HT1080 (cell line): Measurements from ENCODE around the gene INAFM2. TPM values are rescaled to one million over a fixed set of nuclear protein-coding genes. Genes with fewer than 3 reads are reported as not detected.

Source experiments
- DNase-seq: peaks from one replicate; pipeline ENCODE4 v3.0.0-alpha.2; 2015; ENCODE audit warnings: low read depth
- total RNA-seq: library from RNA; depleted of rRNA; stranded (reverse); fragments of >200 nt; shearing (Covaris generic); gene quantifications from 2 replicates; pipeline ENCODE4 v1.2.3, GENCODE V29; 2014

INAFM2 gene
- total RNA-seq, 1 experiment from 2014 or later = 28.7 TPM

DNA sequence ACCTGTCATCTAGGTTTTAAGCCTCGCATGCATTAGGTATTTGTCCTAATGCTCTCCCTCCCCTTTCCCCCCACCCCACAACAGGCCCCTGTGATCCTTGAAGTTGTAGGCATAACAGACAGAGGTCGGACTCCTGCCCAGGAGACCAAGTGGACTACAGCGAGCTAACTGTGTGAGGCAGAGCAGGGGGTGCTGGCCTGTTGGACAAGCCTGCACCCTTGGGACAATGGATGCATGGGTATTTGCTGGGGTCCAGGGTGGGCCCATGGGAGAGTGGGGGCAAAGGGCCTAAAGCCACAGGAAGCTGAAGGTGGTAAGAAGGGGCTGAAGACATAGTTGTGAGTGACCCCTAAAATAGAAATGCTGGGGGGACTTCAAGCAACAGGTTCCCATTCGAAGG lies 18.2 kb upstream of the INAFM2 start:
- DNase-seq = no peak

GRCh38 chr15:40306371-40306770 lies 17.1 kb upstream of the INAFM2 start:
- no peak for DNase-seq

DNA sequence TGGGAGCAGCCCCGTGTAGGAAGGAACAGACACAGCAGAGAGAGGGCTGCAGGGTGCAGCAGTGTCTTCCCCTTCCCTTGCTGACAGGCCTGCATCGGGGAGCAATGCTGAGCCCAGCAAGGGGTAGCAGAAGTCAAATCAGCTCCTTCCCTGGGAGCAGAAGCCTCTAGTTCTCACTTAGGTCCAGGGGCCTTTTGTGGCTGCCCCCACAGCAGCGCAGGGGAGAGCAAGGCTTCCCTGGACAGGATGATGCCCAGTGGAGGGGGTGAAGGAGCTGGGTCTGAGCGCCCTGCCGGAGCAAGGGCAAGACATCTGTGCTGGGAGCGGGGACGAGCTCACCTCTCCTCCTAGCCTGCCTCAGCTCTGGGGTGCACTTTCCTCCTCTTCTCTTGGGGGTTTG lies 16.6 kb upstream of the INAFM2 start:
- DNase-seq = no peak

DNA sequence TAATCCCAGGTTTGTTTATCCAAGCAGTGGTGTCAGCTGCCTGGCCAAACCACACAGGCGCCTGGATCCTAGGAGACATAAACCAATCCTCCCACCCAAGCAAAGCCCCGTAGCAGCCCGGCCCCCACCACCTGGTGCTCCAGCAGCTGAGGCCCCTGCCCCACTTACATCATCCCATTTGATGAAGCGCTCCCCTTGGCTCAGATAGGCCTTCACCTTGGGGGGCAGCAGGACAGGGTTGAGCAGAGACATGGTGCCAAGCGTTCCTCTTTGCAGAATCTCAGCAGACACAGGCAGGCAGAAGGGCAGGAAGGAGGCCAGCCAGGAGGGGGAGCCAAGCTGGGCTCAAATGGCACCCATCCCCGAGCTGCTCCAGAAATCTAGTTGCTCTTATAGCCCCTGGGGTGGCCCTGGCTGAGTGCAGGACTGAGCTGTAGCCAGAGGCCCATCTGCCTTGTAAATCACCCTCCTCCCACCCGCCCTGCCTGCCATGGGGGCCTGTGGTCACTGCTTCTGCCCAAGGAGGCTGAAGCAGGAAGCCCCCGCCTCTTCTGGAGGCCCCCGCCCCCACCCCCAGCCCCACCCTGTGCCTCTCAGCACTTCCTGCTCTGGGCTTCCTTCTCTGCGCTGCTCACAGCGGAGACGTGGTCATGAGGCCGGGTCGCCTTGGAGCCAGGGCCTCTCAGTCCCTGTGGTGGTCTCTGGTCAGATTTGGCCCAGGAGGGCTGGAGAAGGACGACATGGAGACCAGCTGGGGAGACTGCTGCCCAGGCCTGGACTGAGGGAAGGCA lies 15.9 kb upstream of the INAFM2 start, which contains the start of gene PLCB2:
Gene PLCB2 (minus strand): TSS at position 515 of the 791 bp plus-strand sequence. CDS start 263 bp downstream, at position 252.
- peak; percentile 34 for DNase-seq

DNA sequence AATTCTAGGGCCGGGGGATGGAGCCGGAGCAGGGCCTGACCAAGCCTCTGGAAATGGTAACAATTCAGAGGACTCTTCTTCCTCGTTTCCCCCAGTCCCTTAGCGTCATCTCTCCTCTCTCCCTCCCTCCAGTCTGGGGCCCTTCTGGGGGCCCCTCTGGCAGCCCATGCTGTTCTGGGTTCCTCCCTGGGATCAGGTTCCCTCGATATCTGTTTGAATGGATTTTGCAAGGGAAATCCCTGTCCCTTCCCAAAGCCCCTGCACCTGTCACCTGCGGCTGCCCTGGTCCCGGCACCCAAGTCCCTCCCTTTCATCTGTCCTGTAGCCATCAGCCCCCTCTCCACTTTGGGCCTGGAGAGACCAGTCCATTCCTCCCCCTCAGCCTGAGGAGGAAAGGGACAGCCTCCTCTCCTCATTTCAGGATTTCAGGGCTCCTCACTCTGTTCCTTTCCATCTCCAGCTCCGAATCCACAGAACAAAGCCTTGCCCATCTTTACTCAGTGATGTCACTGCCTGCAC lies 14.1 kb upstream of the INAFM2 start:
- DNase-seq = no peak

DNA sequence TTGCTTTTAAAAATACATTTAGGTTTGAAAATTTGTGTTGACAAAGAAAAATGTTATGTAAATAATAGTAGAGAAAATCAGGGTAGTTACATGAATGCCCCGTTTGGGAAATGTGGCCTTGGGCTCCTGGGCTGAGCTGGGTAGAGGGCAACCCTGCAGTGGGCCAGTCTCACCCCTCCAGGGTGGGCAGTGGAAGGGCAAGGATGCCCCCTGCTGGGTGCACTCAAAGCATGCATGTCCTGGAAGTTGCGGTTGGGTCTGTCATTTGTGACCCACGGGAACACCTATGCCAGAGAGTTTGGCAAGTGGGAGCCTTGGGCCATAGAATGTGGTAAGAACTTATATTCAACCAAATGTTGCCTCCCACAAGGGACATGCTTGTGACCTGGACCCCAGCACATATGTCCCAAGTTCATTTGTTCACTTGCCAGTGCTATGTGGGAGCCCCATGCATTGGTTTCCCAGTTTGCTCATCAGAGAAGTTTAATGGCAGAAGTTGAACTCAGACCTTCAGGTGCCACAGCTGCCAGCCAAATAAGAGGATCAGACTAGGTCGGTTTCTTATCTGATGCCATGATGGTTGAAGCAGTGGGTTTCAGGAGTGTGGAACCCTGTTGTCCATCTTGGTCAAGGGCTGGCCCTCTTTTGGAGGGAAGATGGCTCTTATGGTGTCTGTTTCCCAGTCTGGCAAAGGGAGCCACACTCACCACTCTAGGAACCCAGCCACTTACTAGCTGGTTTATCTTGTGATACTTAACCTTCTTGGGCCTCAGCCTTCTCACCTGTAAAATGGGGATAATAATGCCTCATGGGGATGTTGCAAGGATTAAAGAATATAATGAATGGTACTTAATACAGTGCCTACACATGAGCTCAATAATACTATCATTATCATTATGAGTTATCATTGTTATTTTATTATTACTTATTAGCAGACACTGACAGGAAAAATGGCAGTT lies 13.2 kb upstream of the INAFM2 start:
- DNase-seq = peak; percentile 42

DNA sequence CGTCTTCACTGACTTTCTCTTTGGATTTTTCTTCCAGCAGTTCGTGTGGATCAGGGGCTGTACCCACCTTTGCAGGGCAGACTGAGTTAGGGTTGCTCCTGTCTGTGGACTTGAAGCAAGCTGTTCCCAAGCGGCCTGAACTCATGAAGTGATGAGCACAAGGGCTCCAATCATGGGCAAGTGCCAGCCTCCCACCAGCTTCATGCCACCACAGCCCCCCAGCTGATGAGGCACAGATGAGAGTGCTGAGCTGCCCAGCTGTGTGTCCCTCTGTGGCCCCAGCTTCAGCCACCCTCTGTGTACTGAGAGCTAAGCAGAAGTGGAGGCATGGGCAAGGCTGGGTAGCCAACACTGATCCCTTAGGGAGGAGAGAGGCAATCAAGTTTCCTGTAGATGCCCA lies 12.5 kb upstream of the INAFM2 start:
- DNase-seq = no peak

- no peak for DNase-seq
Measured at GRCh38 chr15:40312370-40313158, 10.9 kb upstream of the INAFM2 start.

DNA sequence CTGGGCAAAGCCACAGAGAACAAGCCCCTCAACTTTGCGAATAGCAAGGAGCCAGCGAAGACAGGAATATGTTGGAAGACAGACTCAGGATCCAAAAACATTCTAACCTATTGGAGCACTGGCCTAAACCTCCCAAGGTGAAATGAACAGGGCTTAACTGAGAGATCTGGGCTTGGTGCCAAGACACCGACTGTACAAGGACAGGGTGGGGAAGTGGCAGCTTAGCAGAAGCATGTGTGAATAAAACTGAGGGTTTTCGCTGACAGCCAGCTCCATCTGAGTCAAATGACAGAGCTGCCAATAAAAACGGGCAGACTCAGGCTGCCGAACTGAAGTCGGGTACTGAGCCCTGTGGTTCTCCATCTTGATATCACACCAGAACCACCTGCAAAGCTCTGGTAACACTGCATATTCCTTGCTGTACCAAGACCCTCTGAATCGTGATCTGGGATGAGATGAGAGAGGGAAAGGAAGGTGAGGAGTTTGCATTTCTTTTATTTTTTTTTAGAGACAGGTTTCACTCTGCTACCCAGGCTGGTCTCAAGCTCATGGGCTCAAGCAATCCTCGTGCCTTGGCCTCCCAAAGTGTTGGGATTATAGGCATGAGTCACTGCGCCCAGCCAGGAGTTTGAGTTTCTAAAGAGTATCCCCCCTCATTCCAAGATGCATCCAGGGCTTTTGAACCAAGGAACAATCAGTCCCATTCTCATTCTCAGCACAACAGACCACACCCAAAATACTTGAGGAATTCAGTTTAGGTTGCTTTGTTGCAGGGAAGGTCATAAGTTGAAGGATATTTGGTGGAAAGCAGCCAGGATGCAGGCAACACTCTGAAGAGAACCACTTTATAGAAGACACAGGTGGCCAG lies 9.7 kb upstream of the INAFM2 start:
- peak; percentile 73 for DNase-seq

DNA sequence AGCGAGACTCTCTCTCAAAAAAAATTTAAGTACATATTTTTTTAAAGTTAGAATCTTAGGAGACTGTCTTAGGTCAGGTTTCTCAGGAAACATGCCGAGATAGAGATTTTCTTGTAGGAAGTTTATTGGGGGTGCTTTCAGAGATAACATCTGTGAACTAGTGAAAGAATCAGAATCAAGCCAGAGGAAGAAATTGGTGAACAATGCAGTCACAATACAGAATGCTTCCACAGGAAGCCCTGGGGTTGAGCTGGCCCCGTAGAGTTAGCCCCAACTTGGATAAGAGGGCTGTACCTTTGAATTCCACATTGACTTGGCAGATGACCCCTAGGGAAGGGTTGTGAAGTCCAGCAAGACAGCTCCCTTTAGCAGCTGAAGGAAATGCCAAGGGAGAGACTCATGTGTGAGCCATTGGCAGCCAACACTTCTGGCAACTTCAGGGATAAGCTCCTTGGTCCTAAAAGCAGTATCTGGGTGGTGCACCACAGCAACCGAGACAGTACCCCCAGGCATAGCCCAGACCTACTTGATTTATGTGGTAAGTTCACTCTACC lies 8.7 kb upstream of the INAFM2 start:
- peak; percentile 87 for DNase-seq

GRCh38 chr15:40316931-40317330 lies 6.6 kb upstream of the INAFM2 start:
- no peak for DNase-seq

- no peak for DNase-seq
Measured at GRCh38 chr15:40317580-40317979, 5.9 kb upstream of the INAFM2 start.

DNA sequence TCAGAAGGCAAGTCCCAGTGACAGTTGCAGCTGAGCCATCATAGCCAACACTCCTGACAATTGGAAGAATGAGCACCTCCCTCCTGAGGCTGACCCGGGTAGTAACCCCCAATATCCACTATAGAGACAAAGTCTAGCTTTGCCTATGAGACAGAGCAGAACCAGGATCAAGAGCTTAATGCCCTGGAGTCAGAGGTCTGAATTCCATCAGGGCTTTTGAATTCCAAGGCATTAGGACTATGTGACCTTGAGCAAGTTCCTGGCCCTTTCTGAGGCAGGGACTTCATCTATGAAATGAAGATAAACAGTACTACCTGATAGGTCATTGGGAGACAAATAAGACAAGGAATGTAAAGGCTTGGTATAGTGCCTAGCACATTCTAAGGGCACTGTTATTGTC lies 3.1 kb upstream of the INAFM2 start:
- DNase-seq = no peak

- DNase-seq = peak; percentile 44
Measured at GRCh38 chr15:40320931-40321371, 2.5 kb upstream of the INAFM2 start.

GRCh38 chr15:40322531-40323238 lies 807 bp upstream of the INAFM2 start:
- DNase-seq = no peak

GRCh38 chr15:40323953-40324937 lies 753 bp downstream of the INAFM2 start:
- DNase-seq = no peak

DNA sequence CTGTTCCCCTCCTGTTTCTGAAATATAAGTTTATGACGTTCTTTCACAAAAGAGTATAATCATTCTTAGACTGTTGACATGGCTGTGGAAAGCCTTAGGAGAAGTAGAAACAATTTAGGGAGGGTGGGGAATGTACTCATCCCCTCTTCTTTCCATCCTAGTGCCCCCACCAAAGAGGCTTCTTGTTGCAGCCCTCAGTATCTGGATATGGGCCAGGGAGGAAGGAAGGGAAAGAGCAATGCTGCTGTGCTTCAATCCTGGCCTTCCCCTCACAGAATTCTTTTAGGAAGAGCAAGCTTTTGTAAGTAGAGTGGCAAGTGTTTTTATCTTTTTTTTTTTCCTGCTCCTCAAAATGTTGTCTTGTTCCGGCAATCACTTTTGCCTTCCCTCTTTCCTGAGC lies 1.7 kb downstream of the INAFM2 start:
- no peak for DNase-seq

DNA sequence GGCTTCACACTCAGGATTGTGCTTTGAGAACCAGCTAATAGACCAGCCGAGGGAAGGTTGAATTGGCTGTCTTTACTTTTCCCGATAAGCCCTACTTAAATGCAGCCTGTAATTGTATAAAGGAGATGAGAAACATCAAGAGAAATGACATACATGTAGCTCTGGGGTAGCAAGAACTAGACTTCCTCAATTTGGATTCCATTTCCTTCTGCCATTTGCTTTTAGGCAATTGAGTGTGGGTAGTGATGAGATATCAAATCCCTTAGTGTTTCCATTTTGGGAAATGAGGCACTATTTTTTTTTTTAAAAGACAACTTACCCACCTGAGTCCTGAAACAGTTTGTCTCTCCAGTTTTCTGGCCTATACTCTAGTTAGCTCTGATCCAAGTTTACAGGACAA lies 2.2 kb downstream of the INAFM2 start:
- DNase-seq = no peak
